HG03159 (cell line): ENCODE results near the gene AIFM3.

Experiments
- ATAC-seq: cut with Tn5 transposase; IDR thresholded peaks from one replicate; pipeline ENCODE4 v1.9.1; 2021; ENCODE audit warnings: mild to moderate bottlenecking, moderate library complexity; ENCODE audit not compliant: unreplicated experiment

Gene AIFM3

GRCh38 chr22:21022955-21023614 lies 56.0 kb downstream of the AIFM3 start:
- no peak for ATAC-seq

- no peak for ATAC-seq
Observed at GRCh38 chr22:21025266-21025665, 58.2 kb downstream of the AIFM3 start.

- no peak for ATAC-seq
Observed at GRCh38 chr22:21025763-21026755, 59.0 kb downstream of the AIFM3 start.

GRCh38 chr22:21026783-21027692 lies 60.0 kb downstream of the AIFM3 start:
- ATAC-seq = no peak

- no peak for ATAC-seq
Observed at GRCh38 chr22:21028277-21029251, 61.5 kb downstream of the AIFM3 start.

GRCh38 chr22:21029486-21030025 lies 62.5 kb downstream of the AIFM3 start:
- no peak for ATAC-seq

GRCh38 chr22:21030032-21030431 lies 63.0 kb downstream of the AIFM3 start:
- no peak for ATAC-seq
